HCT116 (cell line): ENCODE data around the gene SORT1. TPM values are rescaled to one million over a fixed set of nuclear protein-coding genes. Genes with fewer than 3 reads are reported as not detected.

Source experiments
- ATAC-seq: fragments of 200-7000 bp; cut with Tn5 transposase; 2 replicates; pipeline ENCODE4 v1.9.1; 2020; ENCODE audit warnings: mild to moderate bottlenecking, moderate library complexity
- BruUV-seq: library from RNA; stranded (reverse); fragments of 400-500 nt; replicated peaks from 2 replicates; lab custom pipeline; 2021; lab: Mats Ljungman, UMichigan
- CTCF ChIA-PET: fragments of 300-600 bp; sonication (Branson Sonifier 250); formaldehyde crosslinking; loops from one replicate; lab custom pipeline; 2021; ENCODE audit warnings: antibody characterized with exemption; lab: Charles Lee
- POLR2A ChIA-PET: fragments of 300-600, 350-600 bp; sonication (Branson Sonifier 250); formaldehyde crosslinking; loops from one replicate; lab custom pipeline; 2021; ENCODE audit warnings: antibody characterized with exemption; lab: Charles Lee
- RAD21 ChIA-PET, 2 experiments: fragments of 300-600 bp; sonication (Branson Sonifier 250); formaldehyde crosslinking; loops; one replicate each; lab custom pipeline; 2023; ENCODE audit warnings: low total read pairs in 2 of 2; ENCODE audit not compliant: uncharacterized antibody in 2 of 2, unreplicated experiment in 2 of 2, low non-redundant PET in 1 of 2; lab: Charles Lee
- DNase-seq: peaks from one replicate; pipeline ENCODE4 v3.0.0-alpha.2; 2010; ENCODE audit warnings: low read depth, low spot score
- H2AFZ ChIP-seq: fragments of 200-600 bp; shearing (Covaris generic), sonication (generic); 2 replicates; pipeline ENCODE4 v1.6.1; 2017; ENCODE audit warnings: low read depth, mixed run types, mixed read lengths, antibody characterized with exemption, low read length; ENCODE audit not compliant: poor library complexity, severe bottlenecking
- H3K27ac ChIP-seq: 2 replicates; pipeline ENCODE4 v1.5.1; 2012; ENCODE audit warnings: low read depth, low read length
- H3K27me3 ChIP-seq: fragments of 200-600 bp; sonication (generic); 2 replicates; pipeline ENCODE4 v1.6.1; 2016; ENCODE audit warnings: mixed run types, low read length, mixed read lengths; ENCODE audit not compliant: insufficient read depth
- H3K36me3 ChIP-seq, 2 experiments: fragments of 200-500 bp in 1 of 2; fragments of 200-600 bp in 1 of 2; sonication (Bioruptor generic) in 1 of 2; sonication (generic) in 1 of 2; 2 replicates each; pipeline versions ENCODE4 v1.5.1 to v1.6.1; 2014 to 2016; ENCODE audit warnings: low read length in 2 of 2, inconsistent platforms in 1 of 2, mixed read lengths in 1 of 2, mixed run types in 1 of 2; ENCODE audit not compliant: insufficient read depth in 2 of 2, control insufficient read depth in 1 of 2
- H3K4me1 ChIP-seq, 2 experiments: fragments of 200-600 bp in 1 of 2; sonication (generic) in 1 of 2; 2 replicates each; pipeline versions ENCODE4 v1.5.1 to v1.6.1; 2012 to 2017; ENCODE audit warnings: low read length in 2 of 2, inconsistent platforms in 1 of 2, mild to moderate bottlenecking in 1 of 2, mixed read lengths in 1 of 2, mixed run types in 1 of 2, moderate library complexity in 1 of 2; ENCODE audit not compliant: insufficient read depth in 2 of 2, control insufficient read depth in 1 of 2
- H3K4me2 ChIP-seq: fragments of 200-600 bp; sonication (generic); 2 replicates; pipeline ENCODE4 v1.6.1; 2017; ENCODE audit warnings: mixed run types, low read length, mixed read lengths
- H3K4me3 ChIP-seq, 2 experiments: fragments of 200-600 bp in 1 of 2; sonication (generic) in 1 of 2; replicated peaks in 1 of 2; 2 replicates each; pipeline ENCODE4 v1.5.1; 2011 to 2016; ENCODE audit warnings: low read length in 2 of 2, control low read depth in 1 of 2, low read depth in 1 of 2, mild to moderate bottlenecking in 1 of 2, mixed read lengths in 1 of 2, mixed run types in 1 of 2
- H3K79me2 ChIP-seq: fragments of 200-600 bp; sonication (generic); 2 replicates; pipeline ENCODE4 v1.6.1; 2017; ENCODE audit warnings: mild to moderate bottlenecking, mixed run types, low read length, moderate library complexity, mixed read lengths; ENCODE audit not compliant: insufficient read depth
- H3K9ac ChIP-seq: fragments of 200-600 bp; sonication (generic); 2 replicates; pipeline ENCODE4 v1.6.1; 2016; ENCODE audit warnings: low read length, mixed read lengths
- H3K9me2 ChIP-seq: fragments of 200-600 bp; sonication (generic), shearing (Covaris generic); 2 replicates; pipeline ENCODE4 v1.6.1; 2017; ENCODE audit warnings: mixed run types, mild to moderate bottlenecking, moderate library complexity; ENCODE audit not compliant: insufficient read depth
- H3K9me3 ChIP-seq, 2 experiments: fragments of 200-500 bp in 1 of 2; fragments of 200-600 bp in 1 of 2; sonication (Bioruptor generic) in 1 of 2; sonication (generic) in 1 of 2; 2 replicates each; pipeline ENCODE4 v1.6.1; 2014 to 2017; ENCODE audit warnings: low read length in 2 of 2, mixed read lengths in 2 of 2, inconsistent platforms in 1 of 2, low read depth in 1 of 2, mild to moderate bottlenecking in 1 of 2, mixed run types in 1 of 2, moderate library complexity in 1 of 2; ENCODE audit not compliant: control insufficient read depth in 1 of 2, insufficient read depth in 1 of 2
- H4K20me1 ChIP-seq: fragments of 200-600 bp; sonication (generic), shearing (Covaris generic); 2 replicates; pipeline ENCODE4 v1.6.1; 2017; ENCODE audit warnings: mixed run types, mild to moderate bottlenecking, moderate library complexity; ENCODE audit not compliant: insufficient read depth
- CBX3 ChIP-seq: IDR thresholded peaks from 2 replicates; pipeline ENCODE4 v1.6.1; 2012; ENCODE audit warnings: low read depth
- CEBPB ChIP-seq: IDR thresholded peaks from 2 replicates; pipeline ENCODE4 v1.6.1; 2012; ENCODE audit warnings: low read depth
- ELF1 ChIP-seq: IDR thresholded peaks from 2 replicates; pipeline ENCODE4 v1.6.1; 2012; ENCODE audit warnings: low read depth, borderline replicate concordance
- EZH2phosphoT487 ChIP-seq: fragments of 200-600 bp; IDR thresholded peaks from 2 replicates; pipeline ENCODE4 v1.6.1; 2018; ENCODE audit warnings: antibody characterized with exemption, borderline replicate concordance
- JUND ChIP-seq: IDR thresholded peaks from 2 replicates; pipeline ENCODE4 v1.6.1; 2012
- POLR2A ChIP-seq: IDR thresholded peaks from 2 replicates; pipeline ENCODE4 v1.7.0; 2011; ENCODE audit warnings: borderline replicate concordance; ENCODE audit not compliant: insufficient read depth, insufficient read length; ENCODE audit errors: extremely low read depth
- POLR2AphosphoS5 ChIP-seq: IDR thresholded peaks from 2 replicates; pipeline ENCODE4 v1.6.1; 2011; ENCODE audit warnings: mild to moderate bottlenecking, low read depth, low read length, moderate library complexity
- RAD21 ChIP-seq: IDR thresholded peaks from 2 replicates; pipeline ENCODE4 v1.6.1; 2012; ENCODE audit warnings: low read depth, mild to moderate bottlenecking
- SIN3A ChIP-seq: IDR thresholded peaks from 2 replicates; pipeline ENCODE4 v1.6.1; 2012; ENCODE audit warnings: low read depth
- SP1 ChIP-seq: IDR thresholded peaks from 2 replicates; pipeline ENCODE4 v1.6.1; 2012; ENCODE audit warnings: low read depth
- SRF ChIP-seq: IDR thresholded peaks from 2 replicates; pipeline ENCODE4 v1.6.1; 2012; ENCODE audit warnings: low read depth
- TCF7L2 ChIP-seq: IDR thresholded peaks from 2 replicates; pipeline ENCODE4 v1.7.0; 2011; ENCODE audit warnings: borderline replicate concordance, inconsistent platforms; ENCODE audit not compliant: insufficient read depth, insufficient read length; ENCODE audit errors: extremely low read depth
- YY1 ChIP-seq: IDR thresholded peaks from 2 replicates; pipeline ENCODE4 v1.6.1; 2011; ENCODE audit warnings: low read length, low read depth, moderate library complexity, mild to moderate bottlenecking; ENCODE audit not compliant: insufficient replicate concordance; ENCODE audit errors: extremely low read depth
- ZFX ChIP-seq: fragments of 450-650 bp; IDR thresholded peaks from 2 replicates; pipeline ENCODE4 v1.6.1; 2017
- ZNF274 ChIP-seq: fragments of 200-500 bp; sonication (Bioruptor generic); IDR thresholded peaks from 2 replicates; pipeline ENCODE4 v1.6.1; 2014; ENCODE audit warnings: mild to moderate bottlenecking, low read depth, low read length, inconsistent platforms
- intact Hi-C: fragments of 100-400 bp; cut with micrococcal nuclease; formaldehyde crosslinking; loops from 2 replicates; pipeline ENCODE4 v1.10.0; 2022
- total RNA-seq: library from RNA; stranded (reverse); gene quantifications from one replicate; pipeline ENCODE4 v1.2.1, GENCODE V29; 2021; ENCODE audit not compliant: unreplicated experiment
- TF ChIP-seq, protein P1 (sequence below), 3 experiments: fragments of 200-600 bp in 1 of 3; sonication (generic) in 1 of 3; IDR thresholded peaks in 2 of 3; conservative IDR thresholded peaks in 1 of 3; 2 replicates each; pipeline ENCODE4 v1.5.1; 2012 to 2017; ENCODE audit warnings: low read depth in 2 of 3, low read length in 2 of 3, antibody characterized with exemption in 1 of 3, borderline replicate concordance in 1 of 3, control low read depth in 1 of 3, mild to moderate bottlenecking in 1 of 3, mixed read lengths in 1 of 3, mixed run types in 1 of 3, moderate library complexity in 1 of 3; ENCODE audit not compliant: insufficient read depth in 1 of 3
- TF ChIP-seq, protein P2 (sequence below): IDR thresholded peaks from 2 replicates; pipeline ENCODE4 v1.6.1; 2012
- TF ChIP-seq, protein P3 (sequence below): IDR thresholded peaks from 2 replicates; pipeline ENCODE4 v1.6.1; 2011; ENCODE audit warnings: mild to moderate bottlenecking, low read length, moderate library complexity; ENCODE audit not compliant: insufficient replicate concordance; ENCODE audit errors: extremely low read depth
- TF ChIP-seq, protein P4 (sequence below): IDR thresholded peaks from 2 replicates; pipeline ENCODE4 v1.6.1; 2012

Gene SORT1
- total RNA-seq, 1 experiment from 2014 or later: 20.2 TPM

DNA sequence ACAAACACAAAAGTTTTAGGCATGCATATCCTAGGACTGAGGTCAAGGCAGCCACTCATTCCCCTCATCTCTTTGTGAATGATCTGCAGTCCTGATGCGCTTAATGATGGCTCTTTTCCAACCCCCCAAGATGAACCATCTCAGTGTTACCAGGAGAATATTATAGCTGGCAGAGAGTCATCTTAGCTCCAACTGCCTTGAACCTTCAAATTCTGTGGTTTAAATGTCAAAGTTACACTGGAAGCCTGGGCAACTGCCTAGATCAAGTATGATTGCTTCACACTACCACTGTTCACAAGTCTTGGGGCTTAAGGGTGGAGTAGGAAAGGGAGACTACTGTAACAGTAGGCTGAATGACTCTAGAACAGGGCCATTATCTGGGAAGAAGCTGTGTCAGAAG, 82.9 kb downstream of the SORT1 start:
- POLR2A ChIA-PET: no interaction called here
- Histone ChIP-seq H3K9me3 (no peaks in the 10 kb centered on the region), H3K79me2 (no peaks in the 10 kb centered on the region), H3K27ac (no peak overlapping the region), H3K36me3 (no peaks in the 10 kb centered on the region; a peak in 1 of 4 replicates), H2AFZ (no peak overlapping the region), H3K27me3 (no peaks in the 10 kb centered on the region), H3K4me3 (no peak overlapping the region), H3K9ac (no peak overlapping the region), H4K20me1 (no peaks in the 10 kb centered on the region), H3K9me2 (no peaks in the 10 kb centered on the region), H3K4me1 (no peaks in the 10 kb centered on the region), H3K4me2 (no peak overlapping the region)
- DNase-seq: no peak
- no TSS peak for BruUV-seq
- CTCF ChIA-PET: no interaction called here
- RAD21 ChIA-PET: no interaction called here
- ATAC-seq: no peak
- TF ChIP-seq CBX3 (no peak), SIN3A (no peak), ELF1 (no peak), RAD21 (no peak), ZNF274 (no peak), EZH2phosphoT487 (no peak), POLR2AphosphoS5 (no peak), YY1 (no peak), CEBPB (no peak), POLR2A (no peak), JUND (no peak), SP1 (no peak), SRF (no peak), TCF7L2 (no peak), ZFX (no peak)
- TF ChIP-seq, protein P1, sequence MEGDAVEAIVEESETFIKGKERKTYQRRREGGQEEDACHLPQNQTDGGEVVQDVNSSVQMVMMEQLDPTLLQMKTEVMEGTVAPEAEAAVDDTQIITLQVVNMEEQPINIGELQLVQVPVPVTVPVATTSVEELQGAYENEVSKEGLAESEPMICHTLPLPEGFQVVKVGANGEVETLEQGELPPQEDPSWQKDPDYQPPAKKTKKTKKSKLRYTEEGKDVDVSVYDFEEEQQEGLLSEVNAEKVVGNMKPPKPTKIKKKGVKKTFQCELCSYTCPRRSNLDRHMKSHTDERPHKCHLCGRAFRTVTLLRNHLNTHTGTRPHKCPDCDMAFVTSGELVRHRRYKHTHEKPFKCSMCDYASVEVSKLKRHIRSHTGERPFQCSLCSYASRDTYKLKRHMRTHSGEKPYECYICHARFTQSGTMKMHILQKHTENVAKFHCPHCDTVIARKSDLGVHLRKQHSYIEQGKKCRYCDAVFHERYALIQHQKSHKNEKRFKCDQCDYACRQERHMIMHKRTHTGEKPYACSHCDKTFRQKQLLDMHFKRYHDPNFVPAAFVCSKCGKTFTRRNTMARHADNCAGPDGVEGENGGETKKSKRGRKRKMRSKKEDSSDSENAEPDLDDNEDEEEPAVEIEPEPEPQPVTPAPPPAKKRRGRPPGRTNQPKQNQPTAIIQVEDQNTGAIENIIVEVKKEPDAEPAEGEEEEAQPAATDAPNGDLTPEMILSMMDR (IDR thresholded peaks at IDR 0.05 in 2 of 3, conservative IDR thresholded peaks at IDR 0.05 in 1 of 3; ENCODE audit: borderline replicate concordance in 1 of 3, insufficient read depth in 1 of 3, low read depth in 2 of 3, low read length in 2 of 3): no peak
- TF ChIP-seq, protein P2, sequence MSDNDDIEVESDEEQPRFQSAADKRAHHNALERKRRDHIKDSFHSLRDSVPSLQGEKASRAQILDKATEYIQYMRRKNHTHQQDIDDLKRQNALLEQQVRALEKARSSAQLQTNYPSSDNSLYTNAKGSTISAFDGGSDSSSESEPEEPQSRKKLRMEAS: no peak
- TF ChIP-seq, protein P3, sequence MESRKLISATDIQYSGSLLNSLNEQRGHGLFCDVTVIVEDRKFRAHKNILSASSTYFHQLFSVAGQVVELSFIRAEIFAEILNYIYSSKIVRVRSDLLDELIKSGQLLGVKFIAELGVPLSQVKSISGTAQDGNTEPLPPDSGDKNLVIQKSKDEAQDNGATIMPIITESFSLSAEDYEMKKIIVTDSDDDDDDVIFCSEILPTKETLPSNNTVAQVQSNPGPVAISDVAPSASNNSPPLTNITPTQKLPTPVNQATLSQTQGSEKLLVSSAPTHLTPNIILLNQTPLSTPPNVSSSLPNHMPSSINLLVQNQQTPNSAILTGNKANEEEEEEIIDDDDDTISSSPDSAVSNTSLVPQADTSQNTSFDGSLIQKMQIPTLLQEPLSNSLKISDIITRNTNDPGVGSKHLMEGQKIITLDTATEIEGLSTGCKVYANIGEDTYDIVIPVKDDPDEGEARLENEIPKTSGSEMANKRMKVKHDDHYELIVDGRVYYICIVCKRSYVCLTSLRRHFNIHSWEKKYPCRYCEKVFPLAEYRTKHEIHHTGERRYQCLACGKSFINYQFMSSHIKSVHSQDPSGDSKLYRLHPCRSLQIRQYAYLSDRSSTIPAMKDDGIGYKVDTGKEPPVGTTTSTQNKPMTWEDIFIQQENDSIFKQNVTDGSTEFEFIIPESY: no peak
- TF ChIP-seq, protein P4, sequence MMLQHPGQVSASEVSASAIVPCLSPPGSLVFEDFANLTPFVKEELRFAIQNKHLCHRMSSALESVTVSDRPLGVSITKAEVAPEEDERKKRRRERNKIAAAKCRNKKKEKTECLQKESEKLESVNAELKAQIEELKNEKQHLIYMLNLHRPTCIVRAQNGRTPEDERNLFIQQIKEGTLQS: no peak
- intact Hi-C loops: no loop called here
